Measurements from ENCODE around the gene DIP2A. TPM values are rescaled to one million over a fixed set of nuclear protein-coding genes. Genes with fewer than 3 reads are reported as not detected.
"Not testable (repeated sequence)": the region's sequence is repeated elsewhere in the genome, so short reads cannot be mapped to it uniquely, and the experiment has no call there.

Gene DIP2A
- total RNA-seq, 1 donor from 2014 or later: 62.0 TPM

DNA sequence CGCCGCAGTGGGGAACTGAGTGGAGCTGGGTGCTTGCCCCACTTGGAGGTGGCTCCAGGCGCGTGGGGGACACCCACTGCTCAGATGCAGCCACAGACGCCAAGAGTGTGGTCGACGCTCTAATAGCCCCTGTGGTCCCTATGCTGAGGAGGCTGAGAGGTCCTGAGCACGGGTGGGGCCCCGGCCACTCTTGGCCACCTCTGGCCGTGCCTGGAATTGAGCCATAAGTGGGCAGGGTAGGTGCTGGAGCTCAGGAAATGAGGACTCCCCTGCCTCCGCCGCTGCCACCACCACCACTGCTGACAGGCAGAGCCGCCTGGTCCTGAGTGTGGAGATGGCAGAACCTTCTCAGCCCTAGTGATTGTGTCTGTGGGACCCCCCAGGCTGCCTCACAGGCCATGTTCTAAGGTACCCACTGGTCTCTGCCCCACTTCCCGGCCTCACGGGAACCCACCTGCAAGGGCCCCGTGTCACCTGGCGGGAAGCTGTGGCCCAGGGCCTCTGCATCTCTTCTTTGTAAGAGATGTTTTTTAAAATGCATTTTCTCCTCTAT lies 34.6 kb upstream of the DIP2A start:
- DNase-seq (ENCODE audit: extremely low read depth, low read depth, low spot score): no peak

DNA sequence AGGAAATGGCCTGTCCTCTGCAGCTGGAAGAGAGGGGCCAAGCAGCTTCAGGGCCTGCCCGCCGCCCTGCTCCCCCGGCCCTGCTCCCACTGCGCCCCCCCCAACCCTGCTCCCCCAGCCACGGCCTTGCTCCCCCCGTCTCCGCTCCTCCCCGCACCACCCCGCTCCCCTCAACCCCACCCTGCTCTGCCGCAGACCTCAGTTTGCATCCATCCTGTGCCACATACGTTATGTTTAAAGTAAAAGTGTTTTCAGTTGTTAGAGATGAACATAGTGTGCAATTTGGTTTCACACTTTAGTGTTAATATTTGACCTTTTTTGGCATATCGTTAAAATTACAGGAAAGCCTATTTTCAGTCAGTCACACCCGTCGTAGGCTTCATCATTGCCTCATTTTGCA lies 34.1 kb upstream of the DIP2A start:
- no peak for DNase-seq (ENCODE audit: extremely low read depth, low read depth, low spot score)

DNA sequence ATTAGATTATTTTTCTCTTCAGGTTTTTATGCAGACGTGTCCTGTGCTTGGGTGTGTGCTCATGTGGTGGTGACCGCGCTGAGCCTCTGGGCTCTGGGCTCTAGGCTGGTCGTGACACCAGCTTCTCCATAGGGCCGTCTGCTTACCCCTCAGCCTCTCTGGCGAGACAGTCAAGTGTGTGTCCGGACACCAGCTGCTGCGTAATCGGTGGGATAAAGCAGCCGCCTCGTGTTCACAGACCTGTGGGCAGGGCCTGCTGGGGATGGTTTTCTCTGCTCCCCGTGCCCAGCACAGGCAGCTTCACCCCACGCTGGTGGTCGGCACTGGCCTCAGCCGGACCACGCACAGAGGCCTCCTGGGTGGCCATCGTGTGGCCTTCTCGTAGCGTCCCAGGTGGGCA lies 33.6 kb upstream of the DIP2A start:
- DNase-seq (ENCODE audit: extremely low read depth, low read depth, low spot score): no peak

DNA sequence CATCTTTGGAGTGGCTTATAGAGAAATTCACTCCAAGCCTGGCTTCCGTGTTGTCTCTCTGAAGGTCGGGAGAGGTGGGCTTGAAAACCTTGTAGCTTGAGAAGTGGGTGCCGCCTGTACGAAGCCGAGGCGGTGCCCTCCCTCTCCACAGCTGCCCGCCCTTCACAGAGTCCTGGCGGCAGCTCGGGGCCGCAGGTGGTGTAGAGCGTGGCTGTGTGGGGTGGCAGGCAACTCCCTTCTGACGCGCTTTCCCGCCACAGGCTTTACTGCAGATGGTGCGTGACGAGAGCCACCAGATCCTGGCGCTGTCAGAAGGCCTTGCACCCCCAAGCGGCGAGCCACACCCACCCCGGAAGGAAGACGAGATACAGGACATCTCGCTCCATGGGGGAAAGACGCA lies 33.1 kb upstream of the DIP2A start:
- no peak for DNase-seq (ENCODE audit: extremely low read depth, low read depth, low spot score)

DNA sequence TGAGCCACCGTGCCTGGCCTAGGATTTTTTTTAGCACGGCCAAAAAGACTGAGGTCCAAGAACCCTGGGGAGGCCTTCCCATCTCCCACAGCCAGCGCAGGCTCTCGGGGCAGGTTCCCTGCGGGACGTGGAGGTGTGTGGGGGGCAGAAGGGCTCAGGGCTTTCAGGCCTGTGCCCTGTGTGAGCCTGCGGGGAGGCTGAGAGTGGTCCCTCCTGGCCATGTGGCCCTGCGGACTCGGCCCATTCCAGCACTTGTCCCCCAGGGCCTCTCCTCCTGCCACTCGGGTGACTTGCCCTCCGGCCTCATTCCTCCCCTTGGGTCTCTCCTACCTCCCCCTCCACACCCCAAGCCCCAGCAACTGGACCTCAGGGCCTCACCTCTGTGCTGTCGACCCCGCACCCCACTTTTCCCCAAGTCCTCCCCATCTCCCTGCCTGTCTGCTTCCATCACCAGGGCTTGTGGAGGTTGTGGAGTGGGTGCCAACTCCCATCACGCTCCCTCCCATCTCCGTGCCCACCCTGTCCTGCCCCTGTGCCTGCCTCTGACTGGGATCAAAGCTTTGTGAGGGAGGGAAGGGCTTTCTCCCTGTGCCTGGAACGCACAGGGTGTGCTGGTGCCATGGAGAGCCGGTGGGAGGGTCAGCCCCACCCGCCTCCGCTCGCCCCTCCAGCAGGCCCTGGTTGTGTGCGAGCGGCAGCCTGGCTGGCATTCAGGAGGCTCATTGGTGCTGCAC lies 32.2 kb upstream of the DIP2A start:
- DNase-seq (ENCODE audit: extremely low read depth, low read depth, low spot score): no peak

DNA sequence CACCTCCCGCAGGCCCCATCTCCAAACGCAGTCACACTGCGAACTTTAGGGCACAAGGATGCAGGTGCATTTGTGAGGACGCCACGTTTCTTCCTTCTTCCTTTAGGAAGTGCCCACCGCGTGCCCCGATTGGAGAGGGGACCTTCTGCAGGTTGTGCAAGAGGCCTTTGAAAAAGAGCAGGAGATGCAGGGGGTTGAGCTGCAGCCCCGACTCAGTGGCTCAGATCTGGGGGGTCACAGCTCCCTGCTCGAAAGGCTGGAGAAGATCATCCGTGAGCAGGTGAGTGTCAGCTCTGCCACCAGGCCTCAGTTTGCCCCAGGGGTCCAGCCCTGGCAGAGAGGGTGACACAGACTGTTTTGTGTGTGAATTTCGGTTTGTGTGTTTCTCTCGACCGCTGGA lies 31.2 kb upstream of the DIP2A start:
- no peak for DNase-seq (ENCODE audit: extremely low read depth, low read depth, low spot score)

DNA sequence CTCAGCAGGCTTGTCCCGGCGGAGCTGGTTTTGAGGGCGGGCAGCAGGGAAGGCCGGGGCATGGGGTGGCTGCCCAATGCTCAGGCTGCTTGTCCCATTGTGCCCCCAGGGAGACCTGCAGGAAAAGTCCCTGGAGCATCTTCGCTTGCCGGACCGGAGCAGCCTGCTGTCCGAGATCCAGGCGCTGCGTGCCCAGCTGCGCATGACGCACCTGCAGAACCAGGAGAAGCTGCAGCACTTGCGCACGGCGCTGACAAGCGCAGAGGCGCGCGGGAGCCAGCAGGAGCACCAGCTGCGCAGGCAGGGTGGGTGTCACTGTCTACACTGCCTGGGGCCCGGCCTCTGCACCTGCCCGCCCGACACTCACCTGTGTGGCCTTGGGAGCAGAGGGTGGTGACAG lies 30.4 kb upstream of the DIP2A start:
- DNase-seq (ENCODE audit: extremely low read depth, low read depth, low spot score): no peak

DNA sequence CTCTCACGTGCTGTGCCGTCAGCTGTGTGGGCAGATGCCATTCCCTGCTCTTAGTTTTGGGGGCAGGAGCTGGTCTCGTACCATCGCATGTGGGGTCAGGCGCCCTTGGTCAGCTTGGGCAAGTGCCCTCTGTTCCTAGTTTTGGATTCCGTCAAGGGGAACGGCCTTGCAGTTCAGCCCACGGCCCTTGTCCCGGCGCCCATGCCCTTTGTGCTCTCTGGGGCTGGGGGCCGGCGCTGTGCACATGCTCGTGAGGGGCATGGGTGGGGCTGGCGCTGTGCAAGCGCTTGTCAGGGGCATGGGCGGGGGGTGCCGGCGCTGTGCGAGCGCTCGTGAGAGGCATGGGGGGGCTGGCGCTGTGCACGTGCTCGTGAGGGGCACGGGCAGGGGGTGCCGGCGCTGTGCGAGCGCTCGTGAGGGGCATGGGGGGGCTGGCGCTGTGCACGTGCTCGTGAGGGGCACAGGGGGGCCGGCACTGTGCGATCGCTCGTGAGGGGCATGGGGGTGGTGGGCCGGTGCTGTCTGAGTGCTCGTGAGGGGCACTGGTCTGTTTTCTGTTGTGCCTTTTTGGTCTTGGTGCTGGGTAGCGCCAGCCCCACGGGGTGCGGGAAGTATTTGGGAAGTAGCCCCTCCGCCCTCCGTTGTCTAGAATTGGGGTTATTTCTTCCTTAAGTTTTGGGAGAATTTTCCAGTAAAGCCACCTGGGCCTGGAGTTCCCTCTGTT lies 29.5 kb upstream of the DIP2A start:
- no peak for DNase-seq (ENCODE audit: extremely low read depth, low read depth, low spot score)

DNA sequence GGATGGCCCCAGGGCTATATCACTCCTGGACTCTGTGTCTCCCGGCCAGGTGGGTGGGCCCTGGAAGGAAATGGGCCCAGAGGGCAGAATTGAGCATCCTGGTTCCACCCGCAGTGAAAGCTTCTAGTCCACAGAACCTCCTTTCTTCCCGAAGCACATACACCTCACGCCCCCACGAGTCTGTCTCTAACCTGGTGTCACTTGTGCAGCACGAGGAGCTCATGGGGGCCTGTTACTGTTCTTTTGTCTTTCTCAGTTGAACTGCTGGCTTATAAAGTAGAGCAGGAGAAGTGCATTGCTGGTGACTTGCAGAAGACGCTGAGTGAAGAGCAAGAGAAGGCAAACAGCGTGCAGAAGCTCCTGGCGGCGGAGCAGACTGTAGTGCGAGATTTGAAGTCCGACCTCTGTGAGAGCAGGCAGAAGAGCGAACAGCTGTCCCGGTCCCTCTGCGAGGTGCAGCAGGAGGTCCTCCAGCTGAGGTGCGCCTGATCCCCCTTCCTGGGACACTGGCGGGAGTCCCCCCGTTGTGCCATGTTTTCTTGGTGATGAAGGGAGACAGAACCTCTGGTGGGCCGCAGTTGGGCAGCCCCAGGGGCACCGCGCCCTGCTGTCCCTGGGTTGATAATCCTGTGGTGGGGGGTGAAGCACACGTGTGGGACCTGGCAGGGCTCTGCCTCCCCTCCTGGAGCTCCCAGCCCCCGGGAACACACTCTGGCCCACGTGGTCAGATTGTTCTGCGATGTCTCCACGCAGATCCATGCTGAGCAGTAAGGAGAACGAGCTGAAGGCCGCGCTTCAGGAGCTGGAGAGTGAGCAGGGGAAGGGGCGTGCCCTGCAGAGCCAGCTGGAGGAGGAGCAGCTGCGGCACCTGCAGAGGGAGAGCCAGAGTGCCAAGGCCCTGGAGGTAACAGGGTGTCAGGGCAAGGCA lies 28.7 kb upstream of the DIP2A start:
- no peak for DNase-seq (ENCODE audit: extremely low read depth, low read depth, low spot score)

DNA sequence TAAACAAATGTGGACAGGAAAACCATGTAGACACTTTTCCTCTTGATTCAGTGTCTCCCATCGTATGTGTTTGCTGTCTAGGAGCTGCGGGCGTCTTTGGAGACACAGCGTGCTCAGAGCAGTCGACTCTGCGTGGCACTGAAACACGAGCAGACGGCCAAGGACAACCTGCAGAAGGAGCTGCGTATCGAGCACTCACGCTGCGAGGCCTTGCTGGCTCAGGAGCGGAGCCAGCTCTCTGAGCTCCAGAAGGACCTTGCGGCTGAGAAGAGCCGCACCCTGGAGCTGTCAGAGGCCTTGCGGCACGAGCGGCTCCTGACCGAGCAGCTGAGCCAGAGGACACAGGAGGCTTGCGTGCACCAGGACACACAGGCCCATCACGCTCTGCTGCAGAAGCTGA lies 27.2 kb upstream of the DIP2A start:
- no peak for DNase-seq (ENCODE audit: extremely low read depth, low read depth, low spot score)

DNA sequence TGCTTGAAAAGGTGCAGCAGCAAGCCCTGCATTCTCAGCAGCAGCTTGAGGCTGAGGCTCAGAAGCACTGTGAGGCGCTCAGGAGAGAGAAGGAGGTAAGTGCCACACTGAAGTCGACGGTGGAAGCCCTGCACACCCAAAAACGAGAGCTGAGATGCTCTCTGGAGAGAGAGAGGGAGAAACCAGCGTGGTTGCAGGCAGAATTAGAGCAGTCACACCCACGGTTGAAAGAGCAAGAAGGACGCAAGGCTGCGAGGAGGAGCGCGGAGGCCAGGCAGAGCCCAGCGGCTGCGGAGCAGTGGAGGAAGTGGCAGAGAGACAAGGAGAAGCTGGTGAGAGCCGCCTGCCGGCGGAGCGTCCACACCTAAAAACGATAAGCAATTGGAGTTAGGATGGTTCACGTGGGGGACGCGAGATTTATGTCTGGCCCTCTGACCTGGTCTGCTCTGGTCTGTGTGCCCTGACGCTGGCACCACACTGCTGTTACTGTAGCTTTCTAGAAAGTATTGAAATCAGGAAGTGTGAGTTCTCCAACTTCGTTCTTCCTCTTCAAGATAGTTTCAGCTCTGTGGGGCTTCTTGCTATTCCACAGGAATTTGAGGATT lies 26.7 kb upstream of the DIP2A start:
- DNase-seq (ENCODE audit: extremely low read depth, low read depth, low spot score): no peak

DNA sequence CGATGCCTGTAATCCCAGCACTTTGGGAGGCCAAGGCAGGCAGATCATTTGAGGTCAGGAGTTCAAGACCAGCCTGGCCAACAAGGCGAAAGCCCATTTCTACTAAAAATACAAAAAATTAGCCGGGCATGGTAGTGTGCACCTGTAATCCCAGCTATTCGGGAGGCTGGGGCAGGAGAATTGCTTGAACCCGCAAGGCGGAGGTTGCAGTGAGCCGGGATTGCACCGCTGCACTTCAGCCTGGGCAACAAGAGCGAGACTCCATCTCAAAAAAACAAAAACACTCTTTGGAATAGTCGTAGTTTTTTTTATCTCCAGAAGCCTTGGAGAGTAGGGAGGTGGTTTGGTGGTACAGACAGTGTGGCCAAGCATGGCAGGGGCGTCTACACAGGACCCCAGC lies 25.6 kb upstream of the DIP2A start:
- not testable (repeated sequence) for DNase-seq (ENCODE audit: extremely low read depth, low read depth, low spot score)

DNA sequence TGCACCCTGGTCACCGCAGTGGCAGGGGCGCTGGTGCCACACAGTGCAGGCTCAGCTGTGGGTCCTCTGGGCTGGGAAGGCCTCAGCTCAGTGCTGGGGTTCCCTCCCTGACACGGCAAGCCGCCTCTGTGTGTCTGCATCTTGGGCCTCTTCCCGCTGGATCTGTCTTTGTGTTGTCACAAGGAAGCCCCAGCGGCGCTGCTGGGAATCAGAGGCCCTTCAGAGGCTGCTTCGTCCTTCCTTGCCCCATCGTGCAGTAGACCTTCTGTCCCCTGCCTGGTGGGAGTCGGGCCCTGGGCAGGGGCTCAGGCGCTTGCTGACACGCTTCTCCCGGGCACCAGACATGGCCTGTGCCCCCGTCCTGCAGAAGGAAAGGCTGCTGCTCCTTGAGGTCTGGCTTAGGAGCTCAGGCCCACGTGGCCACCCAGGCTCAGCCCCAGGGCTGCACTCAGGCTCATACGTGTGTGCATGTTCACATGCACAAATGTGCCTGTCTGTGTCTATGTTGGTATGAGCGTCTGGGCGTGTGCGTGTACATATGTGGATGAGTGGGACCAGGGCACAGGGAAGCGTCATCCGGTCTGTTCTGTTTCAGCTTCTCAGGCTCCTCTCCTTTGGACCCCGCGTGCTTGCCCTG lies 24.3 kb upstream of the DIP2A start:
- DNase-seq (ENCODE audit: extremely low read depth, low read depth, low spot score): no peak

DNA sequence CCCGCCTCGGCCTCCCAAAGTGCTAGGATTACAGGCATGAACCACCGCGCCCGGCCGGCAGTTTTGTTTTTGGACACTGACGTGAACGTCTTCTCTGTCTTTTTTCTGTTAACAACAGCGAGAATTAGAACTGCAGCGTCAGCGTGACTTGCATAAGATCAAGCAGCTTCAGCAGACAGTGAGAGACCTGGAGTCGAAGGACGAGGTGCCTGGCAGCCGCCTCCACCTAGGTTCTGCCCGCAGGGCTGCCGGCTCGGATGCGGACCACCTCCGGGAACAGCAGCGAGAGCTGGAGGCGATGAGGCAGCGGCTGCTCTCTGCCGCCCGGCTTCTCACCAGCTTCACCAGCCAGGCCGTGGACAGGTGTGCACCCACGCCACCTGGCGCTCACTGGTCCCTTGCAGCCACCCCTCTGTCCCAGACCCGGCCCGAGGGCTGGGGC lies 22.9 kb upstream of the DIP2A start:
- no peak for DNase-seq (ENCODE audit: extremely low read depth, low read depth, low spot score)

DNA sequence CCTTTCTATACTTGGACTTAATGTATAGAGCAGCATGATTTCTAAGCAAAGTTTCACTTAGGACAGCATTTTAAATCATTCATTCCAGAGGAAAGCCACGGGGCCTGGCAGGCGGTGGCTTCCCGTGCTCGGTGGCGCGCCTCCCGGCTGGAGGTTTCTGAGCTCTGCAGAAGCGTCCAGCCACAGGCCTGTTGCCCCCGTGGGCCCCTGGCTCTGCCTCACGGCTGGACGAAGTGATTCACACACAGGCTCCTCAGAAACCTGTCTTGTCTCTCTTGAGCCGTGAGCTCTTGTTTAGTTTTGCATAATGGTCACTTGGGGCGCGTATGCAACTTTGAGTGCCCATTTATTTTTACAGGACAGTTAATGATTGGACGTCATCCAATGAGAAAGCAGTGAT lies 22.1 kb upstream of the DIP2A start:
- DNase-seq (ENCODE audit: extremely low read depth, low read depth, low spot score): no peak

DNA sequence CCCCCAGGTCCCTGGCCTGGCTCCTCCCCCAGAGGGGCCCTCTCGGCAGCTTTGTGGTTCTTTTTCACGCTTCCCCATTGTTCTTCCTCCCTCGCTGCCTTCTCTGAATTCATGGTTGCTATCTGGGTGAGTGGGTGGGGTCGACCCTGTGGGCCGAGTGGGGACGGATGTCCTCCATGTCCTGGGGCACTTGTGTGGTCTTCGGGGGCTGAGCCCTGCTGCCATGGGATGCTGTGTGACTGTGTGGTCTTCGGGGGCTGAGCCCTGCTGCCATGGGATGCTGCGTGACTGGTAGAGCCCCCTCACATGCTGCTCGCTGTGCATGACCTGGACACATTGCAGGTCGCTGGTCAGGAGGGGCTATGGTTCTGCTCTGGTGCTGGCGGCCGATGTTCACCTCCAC lies 21.6 kb upstream of the DIP2A start:
- no peak for DNase-seq (ENCODE audit: extremely low read depth, low read depth, low spot score)

DNA sequence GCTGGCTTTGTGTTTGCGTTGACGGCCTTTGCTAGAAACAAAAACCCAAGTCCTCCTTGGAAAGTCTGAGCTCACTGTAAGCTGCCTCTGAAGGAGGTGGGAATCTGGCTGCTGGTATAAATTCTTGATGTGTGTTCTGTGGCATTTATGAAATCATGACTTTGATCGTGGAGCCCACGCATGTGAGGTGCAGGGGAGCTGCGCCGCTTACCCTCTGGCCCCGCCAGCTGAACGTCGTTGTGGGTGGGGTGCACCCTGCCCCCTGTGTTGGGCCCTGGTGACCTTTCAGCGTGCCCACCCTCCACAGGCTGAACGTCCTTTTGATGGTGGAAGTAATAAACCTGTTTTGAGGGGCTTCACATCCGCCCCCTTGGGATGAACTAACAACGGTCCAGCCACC lies 21.2 kb upstream of the DIP2A start:
- no peak for DNase-seq (ENCODE audit: extremely low read depth, low read depth, low spot score)

DNA sequence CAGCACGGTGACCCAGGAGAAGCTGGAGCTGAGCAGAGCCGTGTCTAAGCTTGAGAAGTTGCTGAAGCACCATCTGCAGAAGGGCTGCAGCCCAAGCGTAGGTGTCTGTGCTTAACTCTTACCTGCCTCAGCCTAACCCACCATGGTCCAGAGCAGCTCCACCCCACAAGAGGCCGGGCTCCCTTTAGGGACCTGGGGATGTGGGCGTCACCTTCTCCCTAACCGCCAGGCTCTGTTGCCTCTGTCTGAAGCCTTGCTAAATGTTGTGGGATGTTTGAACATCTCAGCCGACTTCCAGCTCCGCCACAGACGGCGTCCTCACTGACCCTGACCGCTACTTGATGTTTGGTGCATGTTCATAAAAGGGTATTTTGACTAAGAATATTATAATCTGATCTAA lies 20.4 kb upstream of the DIP2A start:
- no peak for DNase-seq (ENCODE audit: extremely low read depth, low read depth, low spot score)

DNA sequence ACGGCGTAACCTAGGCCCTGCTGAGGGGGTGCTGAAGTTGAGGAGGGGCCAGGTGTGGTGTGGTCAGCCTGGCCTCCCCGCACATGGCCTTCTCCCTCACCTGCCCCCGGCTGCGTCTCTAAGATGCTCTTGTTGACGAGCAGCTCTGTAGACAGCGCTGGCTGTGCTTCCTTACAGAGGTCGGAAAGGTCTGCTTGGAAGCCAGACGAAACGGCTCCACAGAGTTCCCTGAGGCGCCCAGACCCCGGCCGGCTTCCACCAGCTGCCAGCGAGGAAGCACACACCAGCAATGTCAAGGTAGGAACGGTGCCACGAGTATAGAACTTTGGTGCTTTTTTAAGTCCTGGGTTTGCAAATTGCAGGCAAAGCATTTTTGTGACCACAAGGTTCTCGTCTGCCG lies 18.8 kb upstream of the DIP2A start:
- no peak for DNase-seq (ENCODE audit: extremely low read depth, low read depth, low spot score)

DNA sequence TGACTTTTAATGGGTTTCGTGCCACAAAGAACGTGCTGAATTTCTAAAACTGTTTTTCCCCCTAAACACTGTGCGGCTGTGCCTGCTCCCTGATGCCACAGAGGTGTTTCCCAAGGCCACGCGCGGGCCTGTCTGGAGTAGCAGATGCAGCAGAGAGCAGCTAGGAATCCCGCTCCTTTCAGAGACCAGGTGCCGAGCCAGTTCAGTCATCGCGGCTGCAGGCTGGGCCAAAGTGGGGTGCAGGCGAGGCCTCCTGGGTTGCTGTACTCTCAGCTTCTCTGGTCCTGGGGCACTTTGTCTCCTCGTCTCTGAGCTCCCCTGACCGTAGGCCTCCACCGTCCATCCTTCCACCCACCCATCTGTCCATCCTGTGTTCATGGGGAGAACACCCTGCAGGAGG lies 17.4 kb upstream of the DIP2A start:
- DNase-seq (ENCODE audit: extremely low read depth, low read depth, low spot score): no peak

Measured in glomerular endothelial cell (primary cell).